A549 (cell line): ENCODE data around the gene KCP.

Experiments
- JUNB ChIP-seq: fragments of >200 bp; sonication (Bioruptor Twin); formaldehyde crosslinking; IDR thresholded peaks from 2 replicates; pipeline ENCODE4 v1.6.1; 2016
- TF ChIP-seq, protein P1 (sequence below): fragments of >200 bp; sonication (Bioruptor Twin); formaldehyde crosslinking; IDR thresholded peaks from 3 replicates; pipeline ENCODE4 v1.5.1; 2016

DNA sequence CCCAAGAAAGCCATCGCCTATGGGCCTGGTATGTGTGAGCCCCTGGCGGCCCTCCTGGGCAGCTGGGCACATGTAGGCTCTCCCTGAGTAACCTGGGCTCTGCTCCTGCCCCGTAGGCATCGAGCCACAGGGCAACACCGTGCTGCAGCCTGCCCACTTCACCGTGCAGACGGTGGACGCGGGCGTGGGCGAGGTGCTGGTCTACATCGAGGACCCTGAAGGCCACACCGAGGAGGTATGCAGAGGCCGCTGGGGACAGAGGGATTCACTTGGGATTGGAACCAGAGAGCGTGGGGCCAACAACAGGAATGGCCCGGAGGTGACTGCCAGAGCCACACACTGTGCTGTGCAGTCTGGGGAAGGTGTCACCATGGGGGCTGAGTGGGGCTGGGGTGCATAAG lies 73.0 kb downstream of the KCP start:
- no peak for TF ChIP-seq JUNB
- TF ChIP-seq, protein P1, sequence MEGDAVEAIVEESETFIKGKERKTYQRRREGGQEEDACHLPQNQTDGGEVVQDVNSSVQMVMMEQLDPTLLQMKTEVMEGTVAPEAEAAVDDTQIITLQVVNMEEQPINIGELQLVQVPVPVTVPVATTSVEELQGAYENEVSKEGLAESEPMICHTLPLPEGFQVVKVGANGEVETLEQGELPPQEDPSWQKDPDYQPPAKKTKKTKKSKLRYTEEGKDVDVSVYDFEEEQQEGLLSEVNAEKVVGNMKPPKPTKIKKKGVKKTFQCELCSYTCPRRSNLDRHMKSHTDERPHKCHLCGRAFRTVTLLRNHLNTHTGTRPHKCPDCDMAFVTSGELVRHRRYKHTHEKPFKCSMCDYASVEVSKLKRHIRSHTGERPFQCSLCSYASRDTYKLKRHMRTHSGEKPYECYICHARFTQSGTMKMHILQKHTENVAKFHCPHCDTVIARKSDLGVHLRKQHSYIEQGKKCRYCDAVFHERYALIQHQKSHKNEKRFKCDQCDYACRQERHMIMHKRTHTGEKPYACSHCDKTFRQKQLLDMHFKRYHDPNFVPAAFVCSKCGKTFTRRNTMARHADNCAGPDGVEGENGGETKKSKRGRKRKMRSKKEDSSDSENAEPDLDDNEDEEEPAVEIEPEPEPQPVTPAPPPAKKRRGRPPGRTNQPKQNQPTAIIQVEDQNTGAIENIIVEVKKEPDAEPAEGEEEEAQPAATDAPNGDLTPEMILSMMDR, result no peak
